Measurements from ENCODE around the gene STK40. TPM values are rescaled to one million over a fixed set of nuclear protein-coding genes. Genes with fewer than 3 reads are reported as not detected.

The STK40 gene
- total RNA-seq, 2 donors from 2014 or later: 19.4 to 32.4 TPM

GRCh38 chr1:36400514-36400824 is 14.7 kb upstream of the STK40 start:
- DNase-seq: no peak
- H3K9me3 Mint-ChIP-seq: no peaks in the 10 kb centered on the region
- H3K36me3 Mint-ChIP-seq (ENCODE audit: low read depth): peaks cover 3% of the 10 kb centered on the region
- TF ChIP-seq, protein P1, sequence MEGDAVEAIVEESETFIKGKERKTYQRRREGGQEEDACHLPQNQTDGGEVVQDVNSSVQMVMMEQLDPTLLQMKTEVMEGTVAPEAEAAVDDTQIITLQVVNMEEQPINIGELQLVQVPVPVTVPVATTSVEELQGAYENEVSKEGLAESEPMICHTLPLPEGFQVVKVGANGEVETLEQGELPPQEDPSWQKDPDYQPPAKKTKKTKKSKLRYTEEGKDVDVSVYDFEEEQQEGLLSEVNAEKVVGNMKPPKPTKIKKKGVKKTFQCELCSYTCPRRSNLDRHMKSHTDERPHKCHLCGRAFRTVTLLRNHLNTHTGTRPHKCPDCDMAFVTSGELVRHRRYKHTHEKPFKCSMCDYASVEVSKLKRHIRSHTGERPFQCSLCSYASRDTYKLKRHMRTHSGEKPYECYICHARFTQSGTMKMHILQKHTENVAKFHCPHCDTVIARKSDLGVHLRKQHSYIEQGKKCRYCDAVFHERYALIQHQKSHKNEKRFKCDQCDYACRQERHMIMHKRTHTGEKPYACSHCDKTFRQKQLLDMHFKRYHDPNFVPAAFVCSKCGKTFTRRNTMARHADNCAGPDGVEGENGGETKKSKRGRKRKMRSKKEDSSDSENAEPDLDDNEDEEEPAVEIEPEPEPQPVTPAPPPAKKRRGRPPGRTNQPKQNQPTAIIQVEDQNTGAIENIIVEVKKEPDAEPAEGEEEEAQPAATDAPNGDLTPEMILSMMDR (conservative IDR thresholded peaks at IDR 0.05): no peak
- H3K36me3 ChIP-seq (ENCODE audit: control insufficient read depth, insufficient read depth, low read length): no peaks in the 10 kb centered on the region
- H3K4me1 Mint-ChIP-seq: peaks cover 12% of the 10 kb centered on the region
- H3K4me3 Mint-ChIP-seq: peak overlapping the region; percentile 79
- H3K4me3 ChIP-seq (ENCODE audit: low read length): no peak overlapping the region
- H3K27ac ChIP-seq (ENCODE audit: low read depth, low read length): no peak overlapping the region
- H3K27me3 ChIP-seq (ENCODE audit: control insufficient read depth, insufficient read depth, low read length, poor library complexity, severe bottlenecking): no peaks in the 10 kb centered on the region
- no peaks in the 10 kb centered on the region for H3K27me3 Mint-ChIP-seq (ENCODE audit: insufficient read depth)
- WGBS, 2 experiments (ENCODE audit: insufficient coverage in 1 of 2, insufficient read length in 1 of 2): 92 to 100% methylated on average over 5 to 10 of the region's 10 CpGs
- no peaks in the 10 kb centered on the region for H3K4me1 ChIP-seq (ENCODE audit: control insufficient read depth, insufficient read depth, low read length)
- H3K9me3 ChIP-seq (ENCODE audit: control insufficient read depth, low read length): no peaks in the 10 kb centered on the region
- peak overlapping the region; percentile 97 for H3K27ac Mint-ChIP-seq
- H3K9ac ChIP-seq (ENCODE audit: extremely low read depth, low read length, poor library complexity, severe bottlenecking): no peak overlapping the region

GRCh38 chr1:36398370-36398977 is 12.8 kb upstream of the STK40 start:
- Histone ChIP-seq H3K27me3 (ENCODE audit: control insufficient read depth, insufficient read depth, low read length, poor library complexity, severe bottlenecking) (no peaks in the 10 kb centered on the region), H3K27ac (ENCODE audit: low read depth, low read length) (no peak overlapping the region), H3K9me3 (ENCODE audit: control insufficient read depth, low read length) (no peaks in the 10 kb centered on the region), H3K9ac (ENCODE audit: extremely low read depth, low read length, poor library complexity, severe bottlenecking) (no peak overlapping the region), H3K4me1 (ENCODE audit: control insufficient read depth, insufficient read depth, low read length) (no peaks in the 10 kb centered on the region), H3K4me3 (ENCODE audit: low read length) (peak overlapping the region; percentile 100), H3K36me3 (ENCODE audit: control insufficient read depth, insufficient read depth, low read length) (peaks cover 9% of the 10 kb centered on the region)
- H3K9me3 Mint-ChIP-seq: no peaks in the 10 kb centered on the region
- peak overlapping the region; percentile 83 for H3K4me3 Mint-ChIP-seq
- H3K36me3 Mint-ChIP-seq (ENCODE audit: low read depth): peaks cover 6% of the 10 kb centered on the region
- TF ChIP-seq, protein P1 (conservative IDR thresholded peaks at IDR 0.05): no peak
- DNase-seq: no peak
- H3K27ac Mint-ChIP-seq: peak overlapping the region; percentile 94
- peaks cover 12% of the 10 kb centered on the region for H3K4me1 Mint-ChIP-seq
- 95 to 96% methylated on average over 7 of the region's 7 CpGs for WGBS, 2 experiments (ENCODE audit: insufficient coverage in 1 of 2, insufficient read length in 1 of 2)
- H3K27me3 Mint-ChIP-seq (ENCODE audit: insufficient read depth): no peaks in the 10 kb centered on the region

GRCh38 chr1:36397378-36398230 is 11.9 kb upstream of the STK40 start, which contains the start of gene LSM10:
TSS of gene LSM10 (minus strand) at chr1:36397908. CDS start at chr1:36394129, 3,779 bp downstream.
- TF ChIP-seq, protein P1 (conservative IDR thresholded peaks at IDR 0.05): no peak
- WGBS, 2 experiments (ENCODE audit: insufficient coverage in 1 of 2, insufficient read length in 1 of 2): 1% methylated on average over 31 to 60 of the region's 60 CpGs
- peaks cover 14% of the 10 kb centered on the region for H3K36me3 Mint-ChIP-seq (ENCODE audit: low read depth)
- peak within 1 kb of the TSS; percentile 94 for H3K27ac Mint-ChIP-seq
- Histone ChIP-seq H3K4me3 (ENCODE audit: low read length) (peak within 1 kb of the TSS; percentile 100), H3K9me3 (ENCODE audit: control insufficient read depth, low read length) (no peaks in the 10 kb centered on the region), H3K27me3 (ENCODE audit: control insufficient read depth, insufficient read depth, low read length, poor library complexity, severe bottlenecking) (no peaks in the 10 kb centered on the region), H3K9ac (ENCODE audit: extremely low read depth, low read length, poor library complexity, severe bottlenecking) (peak within 1 kb of the TSS; percentile 94), H3K36me3 (ENCODE audit: control insufficient read depth, insufficient read depth, low read length) (peaks cover 16% of the 10 kb centered on the region), H3K4me1 (ENCODE audit: control insufficient read depth, insufficient read depth, low read length) (no peaks in the 10 kb centered on the region), H3K27ac (ENCODE audit: low read depth, low read length) (peak within 1 kb of the TSS; percentile 50)
- peak; percentile 97 for DNase-seq
- peaks cover 12% of the 10 kb centered on the region for H3K4me1 Mint-ChIP-seq
- no peaks in the 10 kb centered on the region for H3K27me3 Mint-ChIP-seq (ENCODE audit: insufficient read depth)
- no peaks in the 10 kb centered on the region for H3K9me3 Mint-ChIP-seq
- peak within 1 kb of the TSS; percentile 83 for H3K4me3 Mint-ChIP-seq

Data from endodermal cell (in vitro differentiated cells).